HG02588 (cell line): ENCODE results near the gene CCDC57.
"Not testable (repeated sequence)": the region's sequence is repeated elsewhere in the genome, so short reads cannot be mapped to it uniquely, and the experiment has no call there.

Experiments used
- ATAC-seq: cut with Tn5 transposase; IDR thresholded peaks from one replicate; pipeline ENCODE4 v1.9.1; 2021; ENCODE audit warnings: mild to moderate bottlenecking, moderate library complexity; ENCODE audit not compliant: unreplicated experiment

CCDC57 gene

DNA sequence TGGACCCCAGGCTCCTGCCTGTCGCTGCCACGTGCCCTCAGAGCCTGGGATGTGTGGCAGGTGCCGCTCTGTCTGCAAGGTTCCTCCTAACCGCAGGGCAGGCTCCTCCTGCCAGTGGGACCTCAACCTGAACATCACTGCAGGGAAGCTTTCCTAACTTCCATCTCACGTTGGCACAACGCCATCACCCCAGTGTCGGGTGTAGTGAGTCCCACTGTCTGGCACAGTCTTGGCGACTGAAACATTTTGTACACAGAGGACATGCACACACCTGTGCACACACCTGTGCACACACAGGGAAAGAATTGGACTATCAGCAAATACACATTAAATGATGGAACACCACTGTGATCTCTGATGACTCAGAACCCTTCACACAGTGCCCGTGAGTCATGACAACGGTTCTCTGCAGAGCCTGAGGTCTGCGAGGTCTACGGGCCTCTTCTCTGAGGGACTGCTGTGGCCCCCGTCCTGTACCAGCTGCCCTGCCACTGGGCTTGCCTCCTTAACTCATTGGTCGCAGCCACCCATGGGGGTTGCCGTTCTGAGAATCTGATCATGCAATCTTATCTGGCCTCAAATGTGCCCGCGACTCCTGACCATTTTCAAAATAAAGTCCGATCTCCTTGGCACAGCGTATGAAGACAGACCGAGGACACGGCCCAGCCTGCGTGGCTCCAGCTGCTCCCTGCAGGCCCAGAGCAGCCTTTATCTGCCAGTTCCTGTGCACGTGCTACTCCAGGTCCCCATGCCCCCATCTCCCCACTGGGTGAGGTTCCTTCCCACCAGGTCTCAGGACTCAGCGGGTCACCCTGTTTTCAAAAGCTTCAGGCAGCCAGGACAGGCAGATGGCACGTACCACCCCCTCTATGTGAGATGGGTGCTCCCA lies 7.6 kb downstream of the CCDC57 start:
- no peak for ATAC-seq

- ATAC-seq: no peak
Observed at GRCh38 chr17:82203920-82204319, 8.7 kb downstream of the CCDC57 start.

GRCh38 chr17:82202981-82203380 lies 9.7 kb downstream of the CCDC57 start:
- ATAC-seq: no peak

DNA sequence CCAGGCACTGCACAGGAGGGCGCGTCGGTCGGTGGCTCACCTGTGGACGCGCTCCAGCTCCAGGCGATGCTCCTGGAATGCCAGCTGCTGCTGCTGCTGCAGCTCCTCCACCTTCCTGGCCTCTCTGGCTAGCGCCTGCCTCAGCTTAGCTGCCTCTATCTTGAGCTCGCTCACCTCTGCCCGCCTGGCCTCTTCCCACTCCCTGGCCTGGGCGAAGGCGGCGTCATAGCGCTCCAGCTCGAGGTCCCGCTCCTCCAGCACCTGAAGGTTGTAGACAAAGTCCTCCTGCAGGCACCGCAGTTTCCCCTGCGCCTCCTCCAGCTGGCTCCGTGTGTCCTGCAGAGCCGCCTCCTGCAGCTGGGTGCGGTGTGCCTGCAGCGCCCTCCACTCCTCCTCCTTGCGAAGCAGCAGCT lies 11.1 kb downstream of the CCDC57 start:
- no peak for ATAC-seq

DNA sequence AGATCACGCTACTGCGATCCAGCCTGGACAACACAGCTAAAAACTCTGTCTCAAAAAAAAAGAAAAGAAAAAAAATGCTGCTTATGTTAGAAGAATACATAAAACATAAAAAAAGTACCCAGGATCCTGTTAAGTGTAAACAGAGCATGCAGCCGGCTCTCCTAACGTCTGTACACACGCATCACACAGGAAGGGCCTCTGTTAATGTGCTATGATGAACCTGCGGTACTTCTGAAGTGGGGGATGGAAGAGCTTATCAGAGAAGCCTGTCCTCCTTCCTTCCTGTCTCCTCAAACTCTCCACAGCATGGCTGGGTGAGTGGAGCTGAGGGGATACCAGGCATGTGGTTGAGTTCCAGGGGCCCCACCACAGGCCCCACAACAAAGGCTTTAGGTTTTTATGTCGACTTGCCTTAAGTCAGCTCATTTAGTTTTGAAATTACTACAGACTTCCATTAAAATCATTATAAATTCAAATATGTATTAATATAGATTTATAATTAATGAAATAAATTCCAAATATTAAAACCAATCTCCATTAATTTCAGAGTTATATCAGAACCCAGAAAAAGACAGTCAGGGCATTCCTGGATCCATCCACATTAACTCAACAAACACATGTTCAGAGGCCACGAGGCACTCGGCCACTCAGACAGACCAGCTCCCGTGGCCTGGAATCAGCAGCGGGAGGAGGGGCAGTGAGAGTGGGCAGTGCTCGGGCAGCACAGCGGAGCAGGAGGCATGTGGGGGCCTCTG lies 11.7 kb downstream of the CCDC57 start:
- ATAC-seq: no peak

- no peak for ATAC-seq
Observed at GRCh38 chr17:82200135-82200534, 12.5 kb downstream of the CCDC57 start.

GRCh38 chr17:82199496-82199895 lies 13.1 kb downstream of the CCDC57 start:
- no peak for ATAC-seq

- no peak for ATAC-seq
Observed at GRCh38 chr17:82198092-82198491, 14.6 kb downstream of the CCDC57 start.

GRCh38 chr17:82195675-82196672 lies 16.7 kb downstream of the CCDC57 start:
- no peak for ATAC-seq

GRCh38 chr17:82194765-82195164 lies 17.9 kb downstream of the CCDC57 start:
- ATAC-seq: no peak

- ATAC-seq: no peak
Observed at GRCh38 chr17:82193520-82194220, 19.0 kb downstream of the CCDC57 start.

- ATAC-seq: not testable (repeated sequence)
Observed at GRCh38 chr17:82193050-82193449, 19.6 kb downstream of the CCDC57 start.

DNA sequence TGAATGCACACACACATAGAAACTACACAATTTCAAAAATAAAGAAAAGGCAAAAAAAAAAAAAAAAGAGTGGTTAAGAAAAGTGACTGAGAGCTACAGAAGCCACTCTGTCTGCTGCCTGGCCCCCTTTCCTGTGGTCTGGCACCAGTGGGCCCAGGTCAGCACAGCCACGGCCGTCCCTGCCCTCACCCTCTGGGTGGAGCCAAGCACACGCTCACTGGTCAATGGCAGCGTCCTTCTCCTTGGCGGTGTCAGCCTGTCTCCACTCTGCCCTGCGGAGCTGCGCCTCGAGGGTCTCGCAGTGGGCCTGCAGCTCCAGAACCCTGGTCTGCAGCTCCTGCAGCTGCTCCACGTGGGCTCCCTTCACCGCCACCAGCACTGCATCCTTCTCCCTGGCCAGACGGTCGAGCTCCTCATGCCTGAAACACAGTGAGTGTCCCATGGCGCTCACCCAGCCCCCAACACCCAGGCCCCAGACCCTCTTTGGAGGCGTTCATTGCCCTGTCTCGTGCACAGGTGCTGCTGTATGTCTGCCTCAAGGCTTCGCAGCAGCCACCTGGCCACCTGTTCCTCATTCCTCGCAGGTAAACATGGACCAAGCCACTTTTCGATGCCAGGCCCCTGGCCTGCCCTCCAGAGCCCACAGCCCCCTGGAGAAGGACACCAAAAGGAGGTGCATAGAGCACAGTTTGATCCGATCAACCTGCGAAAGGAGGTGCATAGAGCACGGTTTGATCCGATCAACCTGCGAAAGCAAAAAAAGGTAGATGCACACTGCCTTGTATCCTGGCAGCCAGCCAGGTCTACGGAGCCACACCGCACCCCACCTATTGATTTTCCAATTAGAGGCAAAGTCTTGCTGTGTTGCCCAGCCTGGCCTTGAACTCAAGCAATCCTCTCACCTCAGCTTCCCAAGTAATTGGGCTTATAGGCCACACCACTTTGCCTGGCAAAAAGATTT lies 24.4 kb downstream of the CCDC57 start:
- ATAC-seq: no peak

- ATAC-seq: no peak
Observed at GRCh38 chr17:82187500-82187899, 25.1 kb downstream of the CCDC57 start.

DNA sequence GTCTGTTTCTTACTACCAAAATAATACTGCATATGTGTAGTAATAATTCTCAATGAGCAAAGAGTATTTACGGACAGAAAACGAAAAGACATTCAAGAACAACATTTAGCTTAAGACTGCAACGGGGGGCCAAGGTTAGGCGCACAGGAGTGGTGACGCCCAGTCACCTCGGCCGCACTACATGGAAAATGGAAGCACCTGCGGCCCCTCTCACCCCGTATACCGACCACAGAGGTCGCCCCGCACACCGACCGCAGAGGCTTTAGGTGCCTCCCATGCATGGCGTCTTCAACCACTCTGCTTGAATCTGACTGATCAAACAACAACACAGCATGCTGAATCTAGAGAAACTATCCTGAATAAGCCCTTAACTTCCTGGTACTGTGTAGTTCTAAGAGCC lies 26.4 kb downstream of the CCDC57 start:
- no peak for ATAC-seq

GRCh38 chr17:82184761-82185160 lies 27.9 kb downstream of the CCDC57 start:
- ATAC-seq: no peak

DNA sequence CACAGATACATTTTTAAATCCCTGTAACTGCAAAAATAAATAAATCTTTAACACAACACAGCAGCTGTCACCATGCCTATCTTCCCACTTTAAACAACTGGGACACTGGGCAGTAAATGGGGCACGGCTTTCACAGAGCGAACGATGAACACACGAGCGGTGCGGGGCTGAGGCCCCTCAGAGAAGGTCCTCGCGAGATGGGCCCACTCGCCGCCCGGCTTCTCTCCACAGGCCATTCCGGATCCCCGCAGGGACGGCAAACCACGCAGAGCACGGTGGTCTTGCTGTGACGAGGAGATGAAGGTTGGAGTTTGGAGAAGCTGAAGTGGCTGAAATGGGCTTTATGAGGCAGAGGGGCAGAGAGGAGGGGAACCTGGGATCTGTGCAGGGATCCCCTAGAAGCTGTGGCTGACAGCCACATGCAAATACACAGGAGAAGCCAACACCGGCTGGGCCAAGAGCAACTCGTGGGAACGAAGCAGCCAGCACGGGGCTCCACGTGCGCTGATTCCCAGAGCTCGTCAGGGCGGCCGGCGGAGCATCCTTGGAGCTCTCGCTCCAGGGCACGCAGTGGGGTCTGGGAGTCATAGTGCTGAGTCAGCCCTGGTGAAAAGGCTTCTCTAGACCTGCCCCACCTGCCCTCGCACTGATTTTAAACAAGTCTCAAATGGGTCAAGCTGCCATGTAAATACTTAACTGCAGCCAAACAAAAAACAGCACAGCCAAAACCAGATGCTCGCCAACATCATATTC lies 31.7 kb downstream of the CCDC57 start:
- no peak for ATAC-seq

DNA sequence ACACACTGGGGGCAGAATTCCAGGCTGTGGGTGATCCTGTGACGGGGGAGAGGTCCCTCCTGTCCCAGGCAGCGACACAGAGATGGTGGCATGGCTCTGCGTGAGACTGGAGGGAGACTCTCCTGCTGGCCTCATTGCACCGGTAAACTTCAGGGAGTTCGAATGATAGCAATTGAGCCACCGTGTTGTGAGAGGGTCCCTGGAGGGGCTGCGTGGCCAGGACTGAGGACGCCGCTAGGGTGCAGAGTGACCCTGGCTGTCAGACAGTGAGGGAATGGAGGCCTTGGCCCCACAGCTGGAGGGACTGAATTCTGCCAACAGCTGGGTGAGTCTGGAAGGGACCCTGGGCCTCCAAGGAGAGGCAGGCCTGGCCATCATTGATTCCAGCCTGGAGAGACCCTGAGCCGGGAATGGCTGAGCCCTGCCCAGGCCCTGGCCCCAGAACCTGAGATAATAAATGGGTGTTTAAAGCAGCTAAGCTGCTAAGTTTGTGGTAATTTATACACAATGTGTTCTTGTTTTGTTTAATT lies 32.6 kb downstream of the CCDC57 start:
- no peak for ATAC-seq
